BLaER1 treated with 17β-estradiol and CSF1 and Interleukin-3, amounts not matched to agents 10 nM and 100 nM (cell line): ENCODE data around the gene COL4A4.

Experiments
- H3K27ac ChIP-seq, 11 experiments: shearing (Covaris generic); formaldehyde crosslinking; 2 replicates each; pipeline ENCODE4 v1.8.1; 2022
- H3K27me3 ChIP-seq, 11 experiments: shearing (Covaris generic); formaldehyde crosslinking; 2 replicates each; pipeline ENCODE4 v1.8.1; 2022
- H3K36me3 ChIP-seq, 11 experiments: shearing (Covaris generic); formaldehyde crosslinking; 2 replicates each; pipeline ENCODE4 v1.8.1; 2022
- H3K4me1 ChIP-seq, 10 experiments: shearing (Covaris generic); formaldehyde crosslinking; 2 replicates each; pipeline ENCODE4 v1.8.1; 2022
- H3K4me2 ChIP-seq, 11 experiments: shearing (Covaris generic); formaldehyde crosslinking; 2 replicates each; pipeline ENCODE4 v1.8.1; 2022
- H3K4me3 ChIP-seq, 10 experiments: shearing (Covaris generic); formaldehyde crosslinking; 2 replicates each; pipeline ENCODE4 v1.8.1; 2022
- H3K9ac ChIP-seq, 11 experiments: shearing (Covaris generic); formaldehyde crosslinking; 2 replicates each; pipeline ENCODE4 v1.8.1; 2022
- H3K9me3 ChIP-seq, 11 experiments: shearing (Covaris generic); formaldehyde crosslinking; replicated peaks in 1 of 11; 2 replicates each; pipeline ENCODE4 v1.8.1; 2022
- H4K20me1 ChIP-seq, 11 experiments: shearing (Covaris generic); formaldehyde crosslinking; 2 replicates each; pipeline ENCODE4 v1.8.1; 2022
- Cebpa-rat ChIP-seq, 11 experiments: shearing (Covaris generic); IDR thresholded peaks; 2 replicates each; pipeline ENCODE4 v1.8.1; 2022

The COL4A4 gene

DNA sequence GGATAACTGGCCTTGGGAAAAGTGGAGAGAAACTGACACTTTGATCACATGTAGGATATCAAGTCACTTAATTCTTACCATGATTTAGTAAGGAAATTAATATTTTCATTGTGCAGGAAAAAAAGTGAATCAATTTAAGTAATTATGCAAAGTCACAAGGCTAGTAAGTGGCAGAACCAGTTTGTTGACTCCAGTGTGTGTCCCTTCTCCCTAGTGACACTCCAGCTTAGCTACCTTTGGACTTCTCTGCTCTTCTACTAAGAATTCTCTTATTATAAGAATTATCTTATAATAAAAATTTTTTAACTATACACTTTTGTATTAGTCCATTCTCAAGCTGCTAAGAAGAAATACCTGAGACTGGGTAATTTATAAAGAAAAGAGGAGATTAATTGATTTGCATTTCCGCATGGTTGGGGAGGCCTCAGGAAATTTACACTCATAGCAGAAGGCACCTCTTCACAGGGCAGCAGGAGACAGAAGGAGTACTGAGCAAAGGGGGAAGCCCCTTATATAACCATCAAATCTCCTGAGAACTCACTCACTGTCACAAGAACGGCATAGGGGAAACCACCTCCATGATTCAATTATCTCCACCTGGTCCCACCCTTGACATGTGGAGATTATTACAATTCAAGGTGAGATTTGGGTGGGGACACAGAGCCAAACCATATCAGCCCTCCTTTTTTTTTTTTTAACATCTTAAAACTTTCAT lies 13.6 kb downstream of the COL4A4 start:
- peaks cover 0 to 10% (median 0%) of the 10 kb centered on the region in 10 experiments; a peak in 2 of 20 replicates for H3K4me1 ChIP-seq
- no peak for TF ChIP-seq Cebpa-rat (IDR thresholded peaks at IDR 0.05)

GRCh38 chr2:227148106-227148505 lies 15.9 kb downstream of the COL4A4 start:
- H3K9me3 ChIP-seq: peaks cover 5 to 17% (median 9%) of the 10 kb centered on the region in 11 experiments; a peak in 15 of 22 replicates
- no peak for TF ChIP-seq Cebpa-rat (IDR thresholded peaks at IDR 0.05)
- no peaks in the 10 kb centered on the region for H3K27me3 ChIP-seq
- no peak overlapping the region for H3K4me2 ChIP-seq
- no peaks in the 10 kb centered on the region for H3K36me3 ChIP-seq
- no peak overlapping the region for H3K27ac ChIP-seq
- H3K4me1 ChIP-seq: peaks cover 0 to 10% (median 0%) of the 10 kb centered on the region in 10 experiments; a peak in 2 of 20 replicates
- no peaks in the 10 kb centered on the region for H4K20me1 ChIP-seq
- no peak overlapping the region for H3K4me3 ChIP-seq
- no peak overlapping the region for H3K9ac ChIP-seq

More for the DNA sequence above, 13.6 kb downstream of the COL4A4 start:
- Histone ChIP-seq H3K9me3 (peaks cover 5 to 17% (median 9%) of the 10 kb centered on the region in 11 experiments; a peak in 15 of 22 replicates), H3K9ac (no peak overlapping the region), H3K36me3 (no peaks in the 10 kb centered on the region), H4K20me1 (no peaks in the 10 kb centered on the region), H3K27me3 (no peaks in the 10 kb centered on the region), H3K27ac (no peak overlapping the region), H3K4me3 (no peak overlapping the region), H3K4me2 (no peak overlapping the region)

DNA sequence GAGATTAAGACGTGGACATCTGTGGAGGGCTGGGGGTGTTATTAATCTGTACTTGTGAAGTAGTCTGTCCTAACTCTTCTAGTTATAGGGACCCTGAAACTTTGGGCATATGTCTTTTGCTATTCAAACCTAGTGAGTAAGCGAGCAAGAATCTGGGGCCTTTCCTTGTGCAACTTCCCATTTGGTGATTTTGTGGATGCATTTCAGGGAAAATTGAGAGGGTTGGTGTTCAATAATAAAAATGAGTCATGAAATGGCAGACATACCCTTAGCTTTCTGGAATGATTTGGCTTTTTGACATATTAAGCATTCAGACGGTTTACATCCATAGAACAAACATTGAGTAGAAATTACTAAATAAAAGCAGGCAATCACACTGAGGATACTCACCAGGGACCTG lies 17.0 kb downstream of the COL4A4 start:
- no peak for TF ChIP-seq Cebpa-rat (IDR thresholded peaks at IDR 0.05)
- no peak overlapping the region for H3K4me3 ChIP-seq
- peaks cover 5 to 17% (median 9%) of the 10 kb centered on the region in 11 experiments; a peak in 15 of 22 replicates for H3K9me3 ChIP-seq
- no peaks in the 10 kb centered on the region for H3K36me3 ChIP-seq
- no peaks in the 10 kb centered on the region for H4K20me1 ChIP-seq
- no peak overlapping the region for H3K9ac ChIP-seq
- no peak overlapping the region for H3K27ac ChIP-seq
- H3K4me1 ChIP-seq: peaks cover 0 to 5% (median 0%) of the 10 kb centered on the region in 10 experiments; a peak in 2 of 20 replicates
- H3K27me3 ChIP-seq: no peaks in the 10 kb centered on the region
- no peak overlapping the region for H3K4me2 ChIP-seq

GRCh38 chr2:227146456-227146855 lies 17.5 kb downstream of the COL4A4 start:
- TF ChIP-seq Cebpa-rat (IDR thresholded peaks at IDR 0.05): no peak
- H3K36me3 ChIP-seq: no peaks in the 10 kb centered on the region
- H3K4me3 ChIP-seq: no peak overlapping the region
- H4K20me1 ChIP-seq: no peaks in the 10 kb centered on the region
- H3K9ac ChIP-seq: no peak overlapping the region
- H3K4me2 ChIP-seq: no peak overlapping the region
- H3K4me1 ChIP-seq: no peaks in the 10 kb centered on the region
- peaks cover 5 to 17% (median 9%) of the 10 kb centered on the region in 11 experiments; a peak in 15 of 22 replicates for H3K9me3 ChIP-seq
- no peaks in the 10 kb centered on the region for H3K27me3 ChIP-seq
- H3K27ac ChIP-seq: no peak overlapping the region

- TF ChIP-seq Cebpa-rat (IDR thresholded peaks at IDR 0.05): no peak
These were observed 20.1 kb downstream of the COL4A4 start for GRCh38 chr2:227143895-227144294.

DNA sequence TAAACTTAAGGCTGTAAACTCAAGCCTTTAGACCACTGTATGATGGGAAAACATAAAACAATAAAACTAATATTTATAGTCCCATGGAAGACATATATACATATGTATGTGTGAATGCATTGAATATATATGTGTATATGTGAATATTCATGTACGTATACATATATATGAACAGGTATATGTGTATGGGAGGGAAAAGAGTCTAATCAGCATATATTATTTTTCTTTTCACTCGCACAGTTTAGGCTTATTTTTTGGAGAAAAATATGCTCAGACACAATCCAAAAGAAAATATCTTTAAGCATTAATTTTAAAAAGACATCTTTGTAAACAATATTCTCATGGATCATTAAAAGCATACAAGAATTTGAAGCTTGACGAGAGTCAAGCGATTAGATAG lies 22.7 kb downstream of the COL4A4 start:
- H4K20me1 ChIP-seq: no peaks in the 10 kb centered on the region

More at GRCh38 chr2:227143895-227144294, 20.1 kb downstream of the COL4A4 start:
- no peaks in the 10 kb centered on the region for H3K36me3 ChIP-seq
- no peaks in the 10 kb centered on the region for H3K27me3 ChIP-seq
- no peak overlapping the region for H3K4me2 ChIP-seq
- H3K4me3 ChIP-seq: no peak overlapping the region
- H3K4me1 ChIP-seq: no peaks in the 10 kb centered on the region
- H3K9me3 ChIP-seq: peaks cover 5 to 10% (median 8%) of the 10 kb centered on the region in 11 experiments; a peak in 14 of 22 replicates
- no peaks in the 10 kb centered on the region for H4K20me1 ChIP-seq
- no peak overlapping the region for H3K9ac ChIP-seq
- H3K27ac ChIP-seq: no peak overlapping the region

GRCh38 chr2:227134591-227134990 lies 29.4 kb downstream of the COL4A4 start:
- H4K20me1 ChIP-seq: no peaks in the 10 kb centered on the region
- no peak overlapping the region for H3K27ac ChIP-seq
- no peak overlapping the region for H3K4me3 ChIP-seq
- H3K9me3 ChIP-seq: no peaks in the 10 kb centered on the region
- TF ChIP-seq Cebpa-rat (IDR thresholded peaks at IDR 0.05): no peak
- H3K4me2 ChIP-seq: no peak overlapping the region
- no peaks in the 10 kb centered on the region for H3K27me3 ChIP-seq
- H3K4me1 ChIP-seq: peaks cover 0 to 7% (median 2%) of the 10 kb centered on the region in 10 experiments; a peak in 4 of 20 replicates
- no peak overlapping the region for H3K9ac ChIP-seq
- H3K36me3 ChIP-seq: no peaks in the 10 kb centered on the region

More for the DNA sequence above, 22.7 kb downstream of the COL4A4 start:
- Histone ChIP-seq H3K27ac (no peak overlapping the region), H3K9me3 (no peaks in the 10 kb centered on the region), H3K9ac (no peak overlapping the region), H3K4me1 (no peaks in the 10 kb centered on the region), H3K4me2 (no peak overlapping the region), H3K4me3 (no peak overlapping the region), H3K27me3 (no peaks in the 10 kb centered on the region), H3K36me3 (no peaks in the 10 kb centered on the region)
- no peak for TF ChIP-seq Cebpa-rat (IDR thresholded peaks at IDR 0.05)

- Histone ChIP-seq H3K9ac (no peak overlapping the region), H3K9me3 (no peaks in the 10 kb centered on the region), H3K4me3 (no peak overlapping the region), H3K27me3 (no peaks in the 10 kb centered on the region), H4K20me1 (no peaks in the 10 kb centered on the region), H3K27ac (no peak overlapping the region), H3K4me1 (peaks cover 0 to 7% (median 2%) of the 10 kb centered on the region in 10 experiments; a peak in 4 of 20 replicates), H3K4me2 (peak overlapping the region in 5 of 11 experiments; percentile 5 to 53 (median 16); a peak in 7 of 22 replicates), H3K36me3 (no peaks in the 10 kb centered on the region)
- no peak for TF ChIP-seq Cebpa-rat (IDR thresholded peaks at IDR 0.05)
These were observed 31.0 kb downstream of the COL4A4 start for GRCh38 chr2:227132986-227133385.

- no peaks in the 10 kb centered on the region for H3K27me3 ChIP-seq
- no peak overlapping the region for H3K9ac ChIP-seq
- no peak overlapping the region for H3K4me3 ChIP-seq
- no peaks in the 10 kb centered on the region for H4K20me1 ChIP-seq
- H3K4me2 ChIP-seq: no peak overlapping the region
- no peaks in the 10 kb centered on the region for H3K9me3 ChIP-seq
- TF ChIP-seq Cebpa-rat (IDR thresholded peaks at IDR 0.05): no peak
- H3K36me3 ChIP-seq: no peaks in the 10 kb centered on the region
- H3K27ac ChIP-seq: no peak overlapping the region
- H3K4me1 ChIP-seq: peaks cover 0 to 7% (median 2%) of the 10 kb centered on the region in 10 experiments; a peak in 4 of 20 replicates
These were observed 33.4 kb downstream of the COL4A4 start for GRCh38 chr2:227130636-227131035.

GRCh38 chr2:227127201-227127600 lies 36.8 kb downstream of the COL4A4 start:
- Histone ChIP-seq H3K9me3 (no peaks in the 10 kb centered on the region), H3K4me2 (no peak overlapping the region), H3K36me3 (no peaks in the 10 kb centered on the region), H3K27ac (no peak overlapping the region), H4K20me1 (no peaks in the 10 kb centered on the region), H3K27me3 (no peaks in the 10 kb centered on the region), H3K4me1 (no peaks in the 10 kb centered on the region), H3K9ac (no peak overlapping the region), H3K4me3 (no peak overlapping the region)
- TF ChIP-seq Cebpa-rat (IDR thresholded peaks at IDR 0.05): no peak
